MCF 10A (cell line): Measurements from ENCODE around the gene RELL1. TPM values are rescaled to one million over a fixed set of nuclear protein-coding genes. Genes with fewer than 3 reads are reported as not detected.

Experiments used
- BruUV-seq: library from RNA; stranded (reverse); fragments of 400-500 nt; replicated peaks from 2 replicates; lab custom pipeline; 2021; lab: Mats Ljungman, UMichigan
- CTCF ChIA-PET: fragments of 300-600 bp; sonication (Branson Sonifier 250); formaldehyde crosslinking; extraction: SDS; loops from one replicate; lab custom pipeline; 2021; ENCODE audit warnings: antibody characterized with exemption, inconsistent platforms; lab: Yijun Ruan, JAX
- POLR2A ChIA-PET: fragments of 300-600, 350-650 bp; sonication (Branson Sonifier 250); formaldehyde crosslinking; extraction: SDS; loops from one replicate; lab custom pipeline; 2020; ENCODE audit warnings: antibody characterized with exemption, inconsistent platforms; lab: Yijun Ruan, JAX
- DNase-seq: peaks from one replicate; pipeline ENCODE4 v3.0.0-alpha.2; 2018; ENCODE audit not compliant: unreplicated experiment
- H3K27ac Mint-ChIP-seq: one replicate; pipeline ENCODE4 v1.8.0; 2022; ENCODE audit warnings: mild to moderate bottlenecking, low read depth, mixed read lengths; ENCODE audit not compliant: unreplicated experiment
- H3K27me3 Mint-ChIP-seq: one replicate; pipeline ENCODE4 v1.8.0; 2022; ENCODE audit warnings: mixed read lengths; ENCODE audit not compliant: insufficient read depth, unreplicated experiment
- H3K36me3 Mint-ChIP-seq: one replicate; pipeline ENCODE4 v1.8.0; 2022; ENCODE audit warnings: mild to moderate bottlenecking, moderate library complexity, mixed read lengths; ENCODE audit not compliant: insufficient read depth, unreplicated experiment
- H3K4me1 Mint-ChIP-seq: one replicate; pipeline ENCODE4 v1.8.0; 2022; ENCODE audit warnings: mixed read lengths; ENCODE audit not compliant: insufficient read depth, unreplicated experiment
- H3K4me3 Mint-ChIP-seq: one replicate; pipeline ENCODE4 v1.8.0; 2022; ENCODE audit warnings: mild to moderate bottlenecking, moderate library complexity, mixed read lengths; ENCODE audit not compliant: unreplicated experiment
- H3K9me3 Mint-ChIP-seq: one replicate; pipeline ENCODE4 v1.8.0; 2022; ENCODE audit warnings: mixed read lengths; ENCODE audit not compliant: unreplicated experiment
- CTCF ChIP-seq: fragments of 200-600 bp; IDR thresholded peaks from one replicate; pipeline ENCODE4 v1.8.0; 2022; ENCODE audit warnings: antibody characterized with exemption, mild to moderate bottlenecking; ENCODE audit not compliant: unreplicated experiment
- intact Hi-C: fragments of 100-400 bp; cut with micrococcal nuclease; formaldehyde crosslinking; loops from 2 replicates; pipeline ENCODE4 v1.14.1; 2022
- total RNA-seq: library from RNA; stranded (reverse); gene quantifications from 2 replicates; pipeline ENCODE4 v1.2.3, GENCODE V29; 2022

RELL1 gene
- total RNA-seq, 1 experiment from 2014 or later = 28.6 TPM

GRCh38 chr4:37588150-37588549, 98.0 kb downstream of the RELL1 start:
- H3K36me3 Mint-ChIP-seq = peaks cover 5% of the 10 kb centered on the region
- no peak for TF ChIP-seq CTCF
- CTCF ChIA-PET = no interaction called here
- no peaks in the 10 kb centered on the region for H3K4me1 Mint-ChIP-seq
- H3K27ac Mint-ChIP-seq = no peak overlapping the region
- H3K4me3 Mint-ChIP-seq = no peak overlapping the region
- no peaks in the 10 kb centered on the region for H3K27me3 Mint-ChIP-seq
- BruUV-seq = no TSS peak
- intact Hi-C loops = no loop called here
- no peak for DNase-seq
- no peaks in the 10 kb centered on the region for H3K9me3 Mint-ChIP-seq
- POLR2A ChIA-PET = no interaction called here

- CTCF ChIA-PET = no interaction called here
Measured at GRCh38 chr4:37586194-37586593, 100.0 kb downstream of the RELL1 start.

GRCh38 chr4:37584493-37585060, 101.6 kb downstream of the RELL1 start:
- no TSS peak for BruUV-seq
- no peak overlapping the region for H3K27ac Mint-ChIP-seq

More at GRCh38 chr4:37586194-37586593, 100.0 kb downstream of the RELL1 start:
- H3K4me3 Mint-ChIP-seq = no peak overlapping the region
- H3K4me1 Mint-ChIP-seq = no peaks in the 10 kb centered on the region
- no peak for DNase-seq
- no peak for TF ChIP-seq CTCF
- H3K9me3 Mint-ChIP-seq = no peaks in the 10 kb centered on the region
- no TSS peak for BruUV-seq
- H3K36me3 Mint-ChIP-seq = peaks cover 5% of the 10 kb centered on the region
- no peak overlapping the region for H3K27ac Mint-ChIP-seq
- intact Hi-C loops = no loop called here
- POLR2A ChIA-PET = no interaction called here
- no peaks in the 10 kb centered on the region for H3K27me3 Mint-ChIP-seq

DNA sequence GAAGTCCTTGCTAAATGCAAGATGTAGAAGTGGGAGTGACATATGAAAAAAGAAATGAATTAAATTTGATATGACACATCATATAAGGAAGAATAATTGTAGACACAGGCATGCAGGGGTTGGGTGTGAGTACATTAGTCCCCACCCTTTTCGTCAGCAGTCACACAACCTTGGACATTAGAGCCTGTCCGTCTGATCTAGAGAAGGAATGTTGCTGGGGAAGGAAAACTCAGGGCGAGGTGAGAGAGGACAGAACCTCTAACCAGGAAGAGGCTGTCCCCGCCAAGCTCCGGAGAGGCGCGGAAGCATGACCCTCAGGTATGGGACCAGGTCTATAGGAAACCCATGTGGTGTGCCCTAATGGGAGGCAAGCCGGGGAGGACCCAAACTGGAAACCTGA, 102.1 kb downstream of the RELL1 start:
- H3K4me1 Mint-ChIP-seq = no peaks in the 10 kb centered on the region
- no peak for TF ChIP-seq CTCF
- H3K27me3 Mint-ChIP-seq = no peaks in the 10 kb centered on the region
- BruUV-seq = no TSS peak
- H3K4me3 Mint-ChIP-seq = no peak overlapping the region
- peaks cover 6% of the 10 kb centered on the region for H3K9me3 Mint-ChIP-seq
- DNase-seq = no peak
- intact Hi-C loops = no loop called here
- ChIA-PET POLR2A (no interaction called here), CTCF (no interaction called here)
- H3K36me3 Mint-ChIP-seq = no peaks in the 10 kb centered on the region
- H3K27ac Mint-ChIP-seq = no peak overlapping the region

More at GRCh38 chr4:37584493-37585060, 101.6 kb downstream of the RELL1 start:
- Mint-ChIP-seq H3K4me1 (no peaks in the 10 kb centered on the region), H3K4me3 (no peak overlapping the region), H3K27me3 (no peaks in the 10 kb centered on the region), H3K9me3 (peaks cover 5% of the 10 kb centered on the region), H3K36me3 (no peaks in the 10 kb centered on the region)
- DNase-seq = no peak
- ChIA-PET CTCF (interaction anchor here (0.7 kb wide), 1 partner anchor 97 kb away, joined by 4 read pairs; no protein-coding TSS in a partner anchor), POLR2A (no interaction called here)
- TF ChIP-seq CTCF = no peak
- intact Hi-C loops = no loop called here
